Measurements from ENCODE around the gene NOD1. TPM values are rescaled to one million over a fixed set of nuclear protein-coding genes. Genes with fewer than 3 reads are reported as not detected.

NOD1 gene
- total and polyA plus RNA-seq, 2 of the 13 experiments (the other 11 are each of a cell fraction or from before 2014, with no cell fraction given) = 1.7 to 2.9 TPM

DNA sequence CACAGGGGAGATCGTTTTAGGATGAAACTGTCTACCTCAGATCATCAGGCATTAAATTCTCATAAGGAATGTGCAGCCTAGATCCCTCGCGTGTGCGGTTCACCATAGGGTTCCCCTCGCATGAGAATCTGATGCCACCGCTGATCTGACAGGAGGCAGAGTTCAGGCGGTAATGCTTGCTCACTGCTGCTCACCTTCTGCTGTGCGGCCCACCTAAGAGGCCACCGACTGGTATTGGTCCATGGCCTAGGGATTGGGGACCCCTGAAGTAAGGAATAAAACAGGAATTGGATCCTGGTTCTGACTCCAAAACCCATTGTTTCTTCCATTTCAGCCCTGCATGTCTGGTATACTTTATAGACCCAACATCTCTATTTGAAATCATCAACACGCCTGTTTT is 4.1 kb downstream of the NOD1 start:
- H3K27ac ChIP-seq (ENCODE audit: extremely low read length, insufficient read depth, low read length) = no peak overlapping the region
- no peak for FAIRE-seq
- no TSS peak for BruUV-seq (replicated peaks)
- intact Hi-C loops (cut with micrococcal nuclease; ENCODE audit: unreplicated experiment) (no loop called here), in situ Hi-C loops (cut with HindIII; ENCODE audit: extremely low pct_ligation_motif_present, low pct_unique_long_range_greater_than_20kb) (no loop called here)
- WGBS (ENCODE audit: low lambda C conversion rate) = 96% methylated on average over 10 of the region's 10 CpGs
- POLR2A ChIA-PET = no interaction called here
- H3K9ac ChIP-seq (ENCODE audit: insufficient read depth, low read depth, low read length) = no peak overlapping the region
- TF ChIP-seq RFXANK (CRISPR knock-in tag; IDR thresholded peaks at IDR 0.05) = no peak
- TF ChIP-seq ZNF432 (CRISPR knock-in tag; IDR thresholded peaks at IDR 0.05; ENCODE audit: borderline replicate concordance) = no peak
- TF ChIP-seq SP5 (CRISPR knock-in tag; IDR thresholded peaks at IDR 0.05; ENCODE audit: borderline replicate concordance, low read depth) = no peak
- no peak for TF ChIP-seq ERF (CRISPR knock-in tag; IDR thresholded peaks at IDR 0.05)
- TF ChIP-seq THAP8 (CRISPR knock-in tag; IDR thresholded peaks at IDR 0.05; ENCODE audit: borderline replicate concordance) = no peak
- TF ChIP-seq SKI (IDR thresholded peaks at IDR 0.05; ENCODE audit: partially characterized antibody) = no peak
- TF ChIP-seq, protein P1, sequence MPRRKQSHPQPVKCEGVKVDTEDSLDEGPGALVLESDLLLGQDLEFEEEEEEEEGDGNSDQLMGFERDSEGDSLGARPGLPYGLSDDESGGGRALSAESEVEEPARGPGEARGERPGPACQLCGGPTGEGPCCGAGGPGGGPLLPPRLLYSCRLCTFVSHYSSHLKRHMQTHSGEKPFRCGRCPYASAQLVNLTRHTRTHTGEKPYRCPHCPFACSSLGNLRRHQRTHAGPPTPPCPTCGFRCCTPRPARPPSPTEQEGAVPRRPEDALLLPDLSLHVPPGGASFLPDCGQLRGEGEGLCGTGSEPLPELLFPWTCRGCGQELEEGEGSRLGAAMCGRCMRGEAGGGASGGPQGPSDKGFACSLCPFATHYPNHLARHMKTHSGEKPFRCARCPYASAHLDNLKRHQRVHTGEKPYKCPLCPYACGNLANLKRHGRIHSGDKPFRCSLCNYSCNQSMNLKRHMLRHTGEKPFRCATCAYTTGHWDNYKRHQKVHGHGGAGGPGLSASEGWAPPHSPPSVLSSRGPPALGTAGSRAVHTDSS (CRISPR knock-in tag; conservative IDR thresholded peaks at IDR 0.05) = no peak
- TF ChIP-seq ZNF460 (CRISPR knock-in tag; IDR thresholded peaks at IDR 0.05; ENCODE audit: borderline replicate concordance) = no peak
- no peak for TF ChIP-seq MTF2 (CRISPR knock-in tag; IDR thresholded peaks at IDR 0.05; ENCODE audit: borderline replicate concordance)
- no peak for DNase-seq (ENCODE audit: low spot score)
- H4K20me1 ChIP-seq (ENCODE audit: insufficient read depth, low read length) = no peaks in the 10 kb centered on the region
- H2AFZ ChIP-seq (ENCODE audit: low read length) = no peak overlapping the region
- H3K27me3 ChIP-seq (ENCODE audit: control insufficient read depth in 1 of 2, insufficient read depth in 2 of 2, low read length in 2 of 2) = no peaks in the 10 kb centered on the region
- no peak for ATAC-seq
- CTCF ChIA-PET (ENCODE audit: low intra/inter-chr PET ratio, low total read pairs) = no interaction called here
- H3K4me2 ChIP-seq (ENCODE audit: low read depth, low read length) = no peak overlapping the region
- no peak overlapping the region for H3K4me3 ChIP-seq (replicated peaks in 1 of 3; ENCODE audit: insufficient read depth in 1 of 3, low read depth in 2 of 3, low read length in 3 of 3)
- H3K4me1 ChIP-seq (ENCODE audit: insufficient read depth, low read length) = peaks cover 42% of the 10 kb centered on the region
- H3K9me3 ChIP-seq (ENCODE audit: low read length) = no peaks in the 10 kb centered on the region
- no peaks in the 10 kb centered on the region for H3K79me2 ChIP-seq (ENCODE audit: insufficient read depth, low read length)
- no peaks in the 10 kb centered on the region for H3K36me3 ChIP-seq (replicated peaks in 1 of 2; ENCODE audit: control insufficient read depth in 1 of 2, insufficient read depth in 2 of 2, low read length in 2 of 2)

Data from HepG2 (cell line).